Measurements from ENCODE around the gene CLK3. TPM values are rescaled to one million over a fixed set of nuclear protein-coding genes. Genes with fewer than 3 reads are reported as not detected.
"Not testable (repeated sequence)": the region's sequence is repeated elsewhere in the genome, so short reads cannot be mapped to it uniquely, and the experiment has no call there.

The CLK3 gene
- total RNA-seq, 1 donor from 2014 or later = 102 TPM

- no peak for DNase-seq (ENCODE audit: low read depth)
- no peak for TF ChIP-seq CTCF (conservative IDR thresholded peaks at IDR 0.05; ENCODE audit: low read depth, low read length)
- H3K4me3 ChIP-seq (ENCODE audit: low read depth, low read length) = no peak overlapping the region
Observed at GRCh38 chr15:74626336-74626735, 10.7 kb downstream of the CLK3 start.

GRCh38 chr15:74626752-74627692, 11.4 kb downstream of the CLK3 start:
- no peak for TF ChIP-seq CTCF (conservative IDR thresholded peaks at IDR 0.05; ENCODE audit: low read depth, low read length)
- DNase-seq (ENCODE audit: low read depth) = no peak
- no peak overlapping the region for H3K4me3 ChIP-seq (ENCODE audit: low read depth, low read length)

- TF ChIP-seq CTCF (conservative IDR thresholded peaks at IDR 0.05; ENCODE audit: low read depth, low read length) = no peak
- H3K4me3 ChIP-seq (ENCODE audit: low read depth, low read length) = no peak overlapping the region
- no peak for DNase-seq (ENCODE audit: low read depth)
Observed at GRCh38 chr15:74627766-74628165, 12.1 kb downstream of the CLK3 start.

GRCh38 chr15:74628199-74628598, 12.6 kb downstream of the CLK3 start:
- no peak for DNase-seq (ENCODE audit: low read depth)
- no peak overlapping the region for H3K4me3 ChIP-seq (ENCODE audit: low read depth, low read length)
- no peak for TF ChIP-seq CTCF (conservative IDR thresholded peaks at IDR 0.05; ENCODE audit: low read depth, low read length)

GRCh38 chr15:74628949-74629348, 13.3 kb downstream of the CLK3 start:
- H3K4me3 ChIP-seq (ENCODE audit: low read depth, low read length) = no peak overlapping the region
- DNase-seq (ENCODE audit: low read depth) = no peak
- no peak for TF ChIP-seq CTCF (conservative IDR thresholded peaks at IDR 0.05; ENCODE audit: low read depth, low read length)

- H3K4me3 ChIP-seq (ENCODE audit: low read depth, low read length); DNase-seq (ENCODE audit: low read depth): not testable (repeated sequence)
Observed at GRCh38 chr15:74629696-74630095, 14.1 kb downstream of the CLK3 start.

- no peak overlapping the region for H3K4me3 ChIP-seq (ENCODE audit: low read depth, low read length)
- peak; percentile 30 for TF ChIP-seq CTCF (conservative IDR thresholded peaks at IDR 0.05; ENCODE audit: low read depth, low read length)
- no peak for DNase-seq (ENCODE audit: low read depth)
Observed at GRCh38 chr15:74630284-74631086, 14.8 kb downstream of the CLK3 start.
